B cell (primary cell): ENCODE data around the gene GPR61. TPM values are rescaled to one million over a fixed set of nuclear protein-coding genes. Genes with fewer than 3 reads are reported as not detected.
A peak's percentile ranks its signal among the peaks of the same experiment; 100 is the strongest.

Experiments
- ATAC-seq: fragments of 200-7000 bp; cut with Tn5 transposase; one replicate; pipeline ENCODE4 v1.10.0; 2021; ENCODE audit warnings: low read depth, mild to moderate bottlenecking, moderate number of reproducible peaks, moderate library complexity
- CTCF ChIA-PET: fragments of 350-600 bp; sonication (Branson Sonifier 250); formaldehyde crosslinking; loops from one replicate; lab custom pipeline; 2021; ENCODE audit warnings: antibody characterized with exemption, inconsistent platforms; lab: Charles Lee
- POLR2A ChIA-PET: fragments of 350-600 bp; sonication (Branson Sonifier 250); formaldehyde crosslinking; loops from one replicate; lab custom pipeline; 2021; ENCODE audit warnings: antibody characterized with exemption; lab: Charles Lee
- DNase-seq: peaks from one replicate; pipeline ENCODE4 v3.0.0; 2013
- H2AFZ ChIP-seq: 2 replicates; pipeline ENCODE4 v1.6.1; 2012; ENCODE audit warnings: mild to moderate bottlenecking, low read depth, low read length; ENCODE audit not compliant: insufficient read depth, poor library complexity, severe bottlenecking
- H3K27ac ChIP-seq, 2 donors: 1 replicate in 1 of 2; 2 replicates in 1 of 2; pipeline ENCODE4 v1.5.1; 2012 to 2013; ENCODE audit warnings: low read length in 2 of 2, mild to moderate bottlenecking in 2 of 2, moderate library complexity in 1 of 2
- H3K27me3 ChIP-seq, 4 experiments: fragments of 200-600 bp in 1 of 4; sonication (generic) in 1 of 4; replicated peaks in 1 of 4; 1 replicate in 2 of 4; 2 replicates in 2 of 4; pipeline versions ENCODE4 v1.6.1 to v1.7.0; 2013 to 2016; ENCODE audit warnings: low read length in 3 of 4, mild to moderate bottlenecking in 2 of 4, mixed read lengths in 1 of 4, moderate library complexity in 1 of 4; ENCODE audit not compliant: insufficient read depth in 4 of 4, control insufficient read depth in 3 of 4; ENCODE audit errors: control extremely low read depth in 1 of 4
- H3K36me3 ChIP-seq, 2 experiments: replicated peaks in 1 of 2; 1 replicate in 1 of 2; 2 replicates in 1 of 2; pipeline versions ENCODE4 v1.6.1 to v1.7.1; 2013; ENCODE audit warnings: low read length in 1 of 2; ENCODE audit not compliant: insufficient read depth in 2 of 2, control insufficient read depth in 1 of 2; ENCODE audit errors: control extremely low read depth in 1 of 2, extremely low read depth in 1 of 2
- H3K4me1 ChIP-seq, 2 donors: fragments of 200-600 bp in 1 of 2; sonication (generic) in 1 of 2; 1 replicate in 1 of 2; 2 replicates in 1 of 2; pipeline versions ENCODE4 v1.5.1 to v1.6.1; 2013 to 2017; ENCODE audit warnings: low read length in 2 of 2; ENCODE audit not compliant: control insufficient read depth in 2 of 2, insufficient read depth in 2 of 2
- H3K4me2 ChIP-seq: replicated peaks from 2 replicates; pipeline ENCODE3; 2012; ENCODE audit warnings: mild to moderate bottlenecking, low read depth, low read length; ENCODE audit not compliant: poor library complexity, severe bottlenecking
- H3K4me3 ChIP-seq, 5 experiments: fragments of 200-600 bp in 1 of 5; sonication (generic) in 1 of 5; 1 replicate in 3 of 5; 2 replicates in 2 of 5; pipeline versions ENCODE4 v1.5.1 to v1.7.0; 2011 to 2016; ENCODE audit warnings: low read length in 4 of 5, mild to moderate bottlenecking in 4 of 5, low read depth in 2 of 5, control low read depth in 1 of 5, moderate library complexity in 1 of 5; ENCODE audit not compliant: insufficient read depth in 1 of 5; ENCODE audit errors: control extremely low read depth in 1 of 5, extremely low read depth in 1 of 5
- H3K79me2 ChIP-seq: fragments of 200-600 bp; sonication (generic); one replicate; pipeline ENCODE4 v1.6.0; 2016; ENCODE audit warnings: low read length; ENCODE audit not compliant: control insufficient read depth, insufficient read depth
- H3K9ac ChIP-seq: fragments of 200-600 bp; sonication (generic); 2 replicates; pipeline ENCODE4 v1.6.1; 2017; ENCODE audit warnings: mild to moderate bottlenecking, low read length, moderate library complexity
- H3K9me3 ChIP-seq, 3 donors: one replicate each; pipeline versions ENCODE4 v1.6.1 to v1.7.1; 2013; ENCODE audit warnings: low read length in 2 of 3; ENCODE audit not compliant: control insufficient read depth in 2 of 3, insufficient read depth in 1 of 3; ENCODE audit errors: control extremely low read depth in 1 of 3
- H4K20me1 ChIP-seq: 2 replicates; pipeline ENCODE4 v1.6.0; 2012; ENCODE audit warnings: mild to moderate bottlenecking, low read length; ENCODE audit not compliant: insufficient read depth, control insufficient read depth, poor library complexity, severe bottlenecking
- H3K27ac Mint-ChIP-seq: one replicate; pipeline ENCODE4 v1.8.0; 2021; ENCODE audit warnings: mixed read lengths
- H3K27me3 Mint-ChIP-seq: one replicate; pipeline ENCODE4 v1.8.0; 2021; ENCODE audit warnings: mixed read lengths
- H3K4me1 Mint-ChIP-seq: one replicate; pipeline ENCODE4 v1.8.0; 2021; ENCODE audit warnings: mixed read lengths
- H3K4me3 Mint-ChIP-seq: one replicate; pipeline ENCODE4 v1.8.0; 2021; ENCODE audit warnings: mixed read lengths
- H3K9me3 Mint-ChIP-seq: one replicate; pipeline ENCODE4 v1.8.0; 2022; ENCODE audit warnings: mixed read lengths; ENCODE audit not compliant: insufficient read depth
- CTCF ChIP-seq: fragments of 200-600 bp; IDR thresholded peaks from one replicate; pipeline ENCODE4 v1.8.0; 2022; ENCODE audit warnings: antibody characterized with exemption, mild to moderate bottlenecking
- EZH2 ChIP-seq: IDR thresholded peaks from 2 replicates; pipeline ENCODE4 v1.6.1; 2012; ENCODE audit warnings: borderline replicate concordance, low read depth, mild to moderate bottlenecking, moderate library complexity, low read length; ENCODE audit not compliant: insufficient read depth, poor library complexity, severe bottlenecking
- WGBS: methylation state at CpG from one replicate; pipeline ENCODE4 v1.1.5; 2013; ENCODE audit warnings: missing lambda C conversion rate; ENCODE audit not compliant: insufficient coverage; 5-methylcytosine and 5-hydroxymethylcytosine counted together
- intact Hi-C: fragments of 100-400 bp; cut with micrococcal nuclease; formaldehyde crosslinking; loops from one replicate; pipeline ENCODE4 v1.10.0; 2022
- polyA plus RNA-seq: library from polyadenylated mRNA; depleted of rRNA; stranded (reverse); fragments of >200 nt; gene quantifications from 2 replicates; pipeline ENCODE4 v1.2.3, GENCODE V29; 2012
- total RNA-seq, 2 donors: library from RNA; stranded (reverse); fragments of 120-200 nt in 1 of 2; gene quantifications; 1 replicate in 1 of 2; 2 replicates in 1 of 2; pipeline versions ENCODE4 v1.2.3 to v1.2.4, GENCODE V29; 2013 to 2022

GPR61 gene
- total and polyA plus RNA-seq, 2 donors (not counting 1 experiment from before 2014, with no cell fraction given), result not detected

DNA sequence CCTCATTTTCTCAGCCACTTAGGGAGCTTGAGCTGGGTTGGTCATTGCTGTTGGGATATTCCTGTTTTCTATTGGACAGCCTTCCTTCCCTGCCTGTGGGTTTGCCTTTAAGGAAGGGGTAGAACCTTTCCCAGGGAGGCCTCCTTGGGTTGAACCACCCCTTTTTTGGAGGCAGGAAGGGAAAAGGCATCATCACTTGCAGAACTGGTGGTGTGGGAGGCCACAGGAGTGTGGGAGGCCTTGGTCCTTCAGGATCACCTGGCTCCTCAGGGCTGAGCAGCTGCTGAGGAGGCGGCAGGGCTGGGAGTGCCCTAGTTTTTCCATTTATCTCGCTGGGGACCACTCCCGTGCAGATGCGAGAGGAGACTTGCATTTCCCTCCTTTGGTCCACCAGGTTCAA lies 46.4 kb upstream of the GPR61 start:
- Mint-ChIP-seq H3K4me1 (peaks cover 38% of the 10 kb centered on the region), H3K27ac (peak overlapping the region; percentile 93), H3K27me3 (no peaks in the 10 kb centered on the region), H3K4me3 (peak overlapping the region; percentile 97), H3K9me3 (no peaks in the 10 kb centered on the region)
- Histone ChIP-seq H3K36me3 (peaks cover 0 to 54% of the 10 kb centered on the region in 2 experiments), H3K4me1 (peaks cover 16 to 33% of the 10 kb centered on the region in 2 donors), H3K9me3 (no peaks in the 10 kb centered on the region), H3K4me2 (peak overlapping the region; percentile 63), H3K27me3 (no peaks in the 10 kb centered on the region), H3K9ac (no peak overlapping the region), H4K20me1 (peaks cover 36% of the 10 kb centered on the region), H3K4me3 (no peak overlapping the region), H2AFZ (peak overlapping the region; percentile 93), H3K79me2 (peaks cover 50% of the 10 kb centered on the region), H3K27ac (no peak overlapping the region)
- ChIA-PET POLR2A (interaction anchor here (1.1 kb wide), 2 partner anchors 10 to 67 kb away, joined by 4 to 7 read pairs; partner anchors contain the start of gene PSMA5), CTCF (interaction anchor here (0.8 to 37.9 kb wide), 12 partner anchors 9 to 1283 kb away, joined by 3 to 926 read pairs (median 10); partner anchors contain the start of genes AHCYL1, AMIGO1, ATXN7L2 and GPR61)
- DNase-seq (no peak), ATAC-seq (no peak)
- intact Hi-C loops, result loop anchor here (5.0 kb wide), 2 partner anchors 129 to 494 kb away; no protein-coding TSS in a partner anchor
- 87% methylated on average over 4 of the region's 4 CpGs for WGBS
- TF ChIP-seq EZH2 (no peak), CTCF (no peak)

DNA sequence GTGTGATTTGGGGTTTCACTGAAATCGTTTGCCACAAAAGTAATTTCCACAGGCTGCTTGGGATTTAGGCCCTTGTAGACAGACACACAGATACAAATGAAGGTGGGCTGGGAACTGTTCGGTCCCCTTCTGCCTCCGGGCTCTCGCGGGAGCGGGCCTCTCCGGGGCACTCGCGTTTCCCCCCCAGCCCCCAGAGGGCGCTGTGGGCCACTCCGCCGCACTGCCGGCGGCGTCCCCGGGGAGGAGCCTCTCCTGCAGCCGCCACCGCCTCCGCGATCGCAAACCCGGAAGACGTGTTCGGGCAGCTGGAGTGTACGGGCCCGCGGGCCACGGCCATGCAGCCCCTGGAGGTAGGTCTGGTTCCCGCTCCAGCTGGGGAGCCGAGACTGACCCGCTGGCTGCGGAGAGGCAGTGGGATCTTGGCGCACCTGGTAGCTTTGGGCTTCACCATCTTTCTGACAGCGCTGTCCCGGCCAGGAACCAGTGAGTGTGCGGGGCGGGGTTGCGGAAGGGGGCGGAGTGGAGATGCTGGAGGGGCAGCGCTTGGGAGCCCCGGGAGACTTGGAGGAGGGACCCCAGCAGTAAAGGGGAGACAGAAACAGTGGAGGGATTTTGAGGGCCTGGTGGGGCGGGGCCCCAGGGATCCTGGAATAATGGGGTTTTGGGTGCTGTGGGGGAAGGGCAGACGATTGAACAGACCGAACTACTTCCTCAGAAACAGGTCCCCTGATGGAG lies 45.7 kb upstream of the GPR61 start, which contains the start of gene CYB561D1:
Gene CYB561D1 (plus strand): TSS at position 290 of the 735 bp plus-strand sequence. CDS start 46 bp downstream, at position 336.
- CTCF ChIA-PET, result interaction anchor here (0.8 to 37.9 kb wide), 14 partner anchors 10 to 1283 kb away, joined by 3 to 926 read pairs (median 6); partner anchors contain the start of genes AHCYL1, AMIGO1, ATXN7L2 and GPR61
- intact Hi-C loops, result loop anchor here (1.0 to 5.0 kb wide), 8 partner anchors 11 to 493 kb away; partner anchors contain the start of genes AMIGO1, ATXN7L2, GNAI3 and PSMA5
- Histone ChIP-seq H3K27ac (peak within 1 kb of the TSS; percentile 14 to 46), H3K4me1 (peaks cover 16 to 33% of the 10 kb centered on the region in 2 donors), H2AFZ (peak within 1 kb of the TSS; percentile 93), H3K36me3 (peaks cover 0 to 56% of the 10 kb centered on the region in 2 experiments), H3K4me2 (peak within 1 kb of the TSS; percentile 63), H3K79me2 (peaks cover 54% of the 10 kb centered on the region), H3K4me3 (peak within 1 kb of the TSS; percentile 48 to 97 (median 88)), H3K9me3 (no peaks in the 10 kb centered on the region), H3K9ac (peak within 1 kb of the TSS; percentile 91), H4K20me1 (peaks cover 44% of the 10 kb centered on the region), H3K27me3 (no peaks in the 10 kb centered on the region)
- peaks cover 40% of the 10 kb centered on the region for H3K4me1 Mint-ChIP-seq
- H3K4me3 Mint-ChIP-seq, result peak within 1 kb of the TSS; percentile 97
- peak; percentile 94 for DNase-seq
- peak; percentile 89 for ATAC-seq
- no peaks in the 10 kb centered on the region for H3K27me3 Mint-ChIP-seq
- POLR2A ChIA-PET, result interaction anchor here (0.9 to 1.1 kb wide), 3 partner anchors 10 to 68 kb away, joined by 4 to 7 read pairs (median 5); partner anchors contain the start of gene PSMA5
- H3K9me3 Mint-ChIP-seq, result no peaks in the 10 kb centered on the region
- WGBS, result under 1% methylated on average over 41 of the region's 44 CpGs
- TF ChIP-seq EZH2, result no peak
- TF ChIP-seq CTCF, result peak; percentile 91
- H3K27ac Mint-ChIP-seq, result peak within 1 kb of the TSS; percentile 93
